Transverse colon (tissue), 4 donors: ENCODE results near the gene IRF4. TPM values are rescaled to one million over a fixed set of nuclear protein-coding genes. Genes with fewer than 3 reads are reported as not detected.

Experiments used
- DNase-seq: peaks from one replicate; pipeline ENCODE4 v3.0.0-alpha.2; 2019
- H3K27ac ChIP-seq, 4 donors: fragments of 200-600 bp; sonication (generic); 2 replicates each; pipeline ENCODE4 v1.5.1; 2016 to 2018; ENCODE audit warnings: inconsistent platforms in 4 of 4
- H3K27me3 ChIP-seq: fragments of 200-600 bp; sonication (generic); 2 replicates; pipeline ENCODE4 v1.5.1; 2017; ENCODE audit warnings: inconsistent platforms
- H3K36me3 ChIP-seq, 4 donors: fragments of 200-600 bp; sonication (generic); 2 replicates each; pipeline ENCODE4 v1.5.1; 2017 to 2019; ENCODE audit warnings: inconsistent platforms in 4 of 4
- H3K4me1 ChIP-seq, 4 donors: fragments of 200-600 bp; sonication (generic); 2 replicates each; pipeline ENCODE4 v1.5.1; 2017 to 2020; ENCODE audit warnings: inconsistent platforms in 4 of 4
- H3K4me3 ChIP-seq, 4 donors: fragments of 200-600 bp; sonication (generic); 1 replicate in 1 of 4; 2 replicates in 3 of 4; pipeline versions ENCODE4 v1.5.1 to v1.6.1; 2017 to 2019; ENCODE audit warnings: inconsistent platforms in 4 of 4
- H3K9me3 ChIP-seq, 2 donors: fragments of 200-600 bp; sonication (generic); 2 replicates each; pipeline ENCODE4 v1.5.1; 2017 to 2019; ENCODE audit warnings: inconsistent platforms in 2 of 2
- CTCF ChIP-seq, 5 experiments: fragments of 200-600 bp in 3 of 5; fragments of 450-650 bp in 2 of 5; sonication (generic) in 3 of 5; IDR thresholded peaks; 1 replicate in 2 of 5; 2 replicates in 3 of 5; pipeline ENCODE4 v1.5.1; 2016 to 2017; ENCODE audit warnings: antibody characterized with exemption in 5 of 5, inconsistent platforms in 3 of 5, mild to moderate bottlenecking in 2 of 5, moderate library complexity in 1 of 5
- EP300 ChIP-seq: sonication (generic); formaldehyde crosslinking; IDR thresholded peaks from one replicate; pipeline ENCODE4 v1.6.1; 2017; ENCODE audit warnings: antibody characterized with exemption, low read depth
- POLR2A ChIP-seq: fragments of 450-650 bp; IDR thresholded peaks from one replicate; pipeline ENCODE4 v1.6.1; 2016; ENCODE audit warnings: antibody characterized with exemption, mild to moderate bottlenecking, moderate library complexity
- POLR2AphosphoS5 ChIP-seq, 3 donors: sonication (generic); formaldehyde crosslinking; IDR thresholded peaks; one replicate each; pipeline ENCODE4 v1.6.1; 2016; ENCODE audit warnings: antibody characterized with exemption in 3 of 3
- WGBS, 2 donors: methylation state at CpG; one replicate each; pipeline ENCODE4 v1.1.5; 2018; ENCODE audit warnings: low coverage in 1 of 2; 5-methylcytosine and 5-hydroxymethylcytosine counted together
- in situ Hi-C, 4 donors: fragments of 200-750 bp; cut with MboI; loops; one replicate each; pipeline versions ENCODE4 v1.15.0 to v1.15.1; 2017; ENCODE audit warnings: low sequenced_read_pairs in 3 of 4, low pct_ligation_motif_present in 1 of 4, low pct_unique_long_range_greater_than_20kb in 1 of 4
- intact Hi-C: fragments of 100-400 bp; cut with DNase I; formaldehyde crosslinking; loops from one replicate; pipeline ENCODE4 v1.15.1; 2023; ENCODE audit warnings: low total_unique reads
- total RNA-seq, 4 donors: library from RNA; depleted of rRNA; stranded (reverse); fragments of >200 nt; gene quantifications; one replicate each; pipeline ENCODE4 v1.1.0, GENCODE V29; 2016

The IRF4 gene
- total RNA-seq, 4 donors from 2014 or later = 0.40 to 18.4 (median 4.3) TPM

GRCh38 chr6:434051-434705 is 42.6 kb downstream of the IRF4 start:
- in situ Hi-C loops = no loop called here

GRCh38 chr6:435441-436307 is 44.1 kb downstream of the IRF4 start:
- no peak for DNase-seq
- Histone ChIP-seq H3K36me3 (no peaks in the 10 kb centered on the region), H3K4me1 (no peaks in the 10 kb centered on the region), H3K27ac (no peak overlapping the region), H3K27me3 (no peaks in the 10 kb centered on the region), H3K9me3 (no peaks in the 10 kb centered on the region), H3K4me3 (no peak overlapping the region)
- intact Hi-C loops = no loop called here
- in situ Hi-C loops = no loop called here
- 97% methylated on average over 47 of the region's 50 CpGs; no CpG with 5 or more reads in 1 of the 2 donors for WGBS, 2 donors
- TF ChIP-seq POLR2A (no peak), POLR2AphosphoS5 (IDR thresholded peaks at IDR 0.05) (no peak), CTCF (IDR thresholded peaks at IDR 0.05) (no peak), EP300 (no peak)

More at GRCh38 chr6:434051-434705, 42.6 kb downstream of the IRF4 start:
- no peak for DNase-seq
- H3K36me3 ChIP-seq = no peaks in the 10 kb centered on the region
- no peak overlapping the region for H3K4me3 ChIP-seq
- TF ChIP-seq POLR2A (no peak), POLR2AphosphoS5 (IDR thresholded peaks at IDR 0.05) (no peak), EP300 (no peak), CTCF (IDR thresholded peaks at IDR 0.05) (no peak)
- H3K9me3 ChIP-seq = no peaks in the 10 kb centered on the region
- no peaks in the 10 kb centered on the region for H3K27me3 ChIP-seq
- no peaks in the 10 kb centered on the region for H3K4me1 ChIP-seq
- WGBS, 2 donors = 84 to 89% methylated on average over 11 to 14 of the region's 14 CpGs
- no peak overlapping the region for H3K27ac ChIP-seq
- intact Hi-C loops = no loop called here

- TF ChIP-seq EP300 (no peak), POLR2A (no peak), CTCF (IDR thresholded peaks at IDR 0.05) (no peak), POLR2AphosphoS5 (IDR thresholded peaks at IDR 0.05) (no peak)
- in situ Hi-C loops = no loop called here
Observed at GRCh38 chr6:436308-437036, 44.9 kb downstream of the IRF4 start.

DNA sequence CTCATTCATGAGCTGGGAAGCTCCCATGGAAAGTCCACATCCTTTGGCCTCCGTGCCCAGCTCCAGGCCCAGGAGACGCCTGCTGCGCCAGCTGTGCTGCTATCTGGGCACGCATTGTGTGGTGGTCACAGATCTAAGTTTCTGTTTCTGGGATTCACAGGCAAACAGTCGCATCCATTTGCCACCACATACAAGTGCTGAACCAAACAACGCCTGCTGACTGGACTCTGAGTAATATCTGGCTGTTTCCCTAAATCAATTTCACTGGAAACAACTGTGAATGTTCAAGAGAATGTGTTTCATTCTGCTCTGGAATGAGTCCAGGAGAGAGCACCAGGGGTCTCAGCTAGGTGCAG is 45.5 kb downstream of the IRF4 start:
- H3K27ac ChIP-seq = no peak overlapping the region
- H3K4me3 ChIP-seq = no peak overlapping the region
- intact Hi-C loops = no loop called here
- no peak for DNase-seq
- no peaks in the 10 kb centered on the region for H3K9me3 ChIP-seq
- 83% methylated on average over 6 of the region's 6 CpGs; no CpG with 5 or more reads in 1 of the 2 donors for WGBS, 2 donors
- H3K4me1 ChIP-seq = no peaks in the 10 kb centered on the region
- H3K36me3 ChIP-seq = no peaks in the 10 kb centered on the region
- in situ Hi-C loops = no loop called here
- no peak for TF ChIP-seq CTCF (IDR thresholded peaks at IDR 0.05)
- H3K27me3 ChIP-seq = no peaks in the 10 kb centered on the region

More at GRCh38 chr6:436308-437036, 44.9 kb downstream of the IRF4 start:
- no peak overlapping the region for H3K27ac ChIP-seq
- 85 to 87% methylated on average over 7 to 25 of the region's 25 CpGs for WGBS, 2 donors
- H3K4me3 ChIP-seq = no peak overlapping the region
- H3K36me3 ChIP-seq = no peaks in the 10 kb centered on the region
- intact Hi-C loops = no loop called here
- no peaks in the 10 kb centered on the region for H3K4me1 ChIP-seq
- no peaks in the 10 kb centered on the region for H3K27me3 ChIP-seq
- H3K9me3 ChIP-seq = no peaks in the 10 kb centered on the region
- no peak for DNase-seq
